ENCODE measurements around the gene TIMP4. TPM values are rescaled to one million over a fixed set of nuclear protein-coding genes. Genes with fewer than 3 reads are reported as not detected.

The TIMP4 gene
- total RNA-seq, 1 experiment from 2014 or later, result not detected

DNA sequence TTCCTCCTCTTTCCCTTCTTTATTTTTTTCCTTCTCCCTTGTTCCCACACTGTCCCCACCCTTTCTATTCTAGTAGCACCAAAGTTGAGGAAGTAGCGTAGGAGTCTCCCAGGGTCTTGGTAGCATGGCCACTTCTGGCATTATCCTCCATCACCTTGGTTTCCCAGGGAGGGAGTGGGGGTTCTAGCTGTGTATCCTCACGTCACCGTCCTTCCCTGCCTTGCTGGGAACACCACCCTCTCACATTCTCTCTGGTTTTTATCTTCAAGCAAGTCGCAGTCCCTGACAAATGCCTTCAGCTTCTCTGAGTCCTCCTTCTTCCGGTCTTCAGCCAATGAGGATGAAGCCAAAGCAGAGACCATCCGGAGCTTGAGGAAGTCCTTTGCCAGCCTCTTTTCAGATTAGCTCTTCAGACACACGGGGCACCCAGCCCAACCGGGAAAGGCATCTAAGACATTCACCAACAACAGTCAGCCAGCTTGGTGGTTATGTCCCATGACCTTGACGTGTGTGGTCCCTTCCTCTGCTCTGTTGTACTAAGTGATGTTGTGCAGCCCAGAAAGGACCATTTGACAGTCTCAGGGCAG, 31.6 kb upstream of the TIMP4 start:
- H3K4me3 ChIP-seq (ENCODE audit: low read depth in 2 of 2, low read length in 2 of 2), result no peak overlapping the region
- H3K27ac ChIP-seq (ENCODE audit: low read length), result peak overlapping the region; percentile 63; the same call in 1 of the 2 replicates
- H3K27me3 ChIP-seq (ENCODE audit: control insufficient read depth, insufficient read depth, low read length), result no peaks in the 10 kb centered on the region
- ATAC-seq, result no peak
- no peak for DNase-seq (ENCODE audit: low read depth, low spot score)
- peaks cover 25% of the 10 kb centered on the region for H3K4me1 ChIP-seq (ENCODE audit: control insufficient read depth, insufficient read depth, low read length)
- ChIA-PET POLR2A (no interaction called here), CTCF (no interaction called here)
- BruUV-seq (replicated peaks), result no TSS peak
- H3K36me3 ChIP-seq (ENCODE audit: control insufficient read depth, insufficient read depth, low read length), result no peaks in the 10 kb centered on the region
- no peaks in the 10 kb centered on the region for H3K9me3 ChIP-seq (ENCODE audit: control insufficient read depth, insufficient read depth, low read depth, low read length)
- in situ Hi-C loops (cut with HindIII; ENCODE audit: low pct_unique_long_range_greater_than_20kb, low sequenced_read_pairs), result no loop called here
- intact Hi-C loops (cut with micrococcal nuclease; ENCODE audit: unreplicated experiment), result loop anchor here (10.0 kb wide), 1 partner anchor 94 kb away; the partner anchor contains the start of gene PPARG
- TF ChIP-seq, protein P1, sequence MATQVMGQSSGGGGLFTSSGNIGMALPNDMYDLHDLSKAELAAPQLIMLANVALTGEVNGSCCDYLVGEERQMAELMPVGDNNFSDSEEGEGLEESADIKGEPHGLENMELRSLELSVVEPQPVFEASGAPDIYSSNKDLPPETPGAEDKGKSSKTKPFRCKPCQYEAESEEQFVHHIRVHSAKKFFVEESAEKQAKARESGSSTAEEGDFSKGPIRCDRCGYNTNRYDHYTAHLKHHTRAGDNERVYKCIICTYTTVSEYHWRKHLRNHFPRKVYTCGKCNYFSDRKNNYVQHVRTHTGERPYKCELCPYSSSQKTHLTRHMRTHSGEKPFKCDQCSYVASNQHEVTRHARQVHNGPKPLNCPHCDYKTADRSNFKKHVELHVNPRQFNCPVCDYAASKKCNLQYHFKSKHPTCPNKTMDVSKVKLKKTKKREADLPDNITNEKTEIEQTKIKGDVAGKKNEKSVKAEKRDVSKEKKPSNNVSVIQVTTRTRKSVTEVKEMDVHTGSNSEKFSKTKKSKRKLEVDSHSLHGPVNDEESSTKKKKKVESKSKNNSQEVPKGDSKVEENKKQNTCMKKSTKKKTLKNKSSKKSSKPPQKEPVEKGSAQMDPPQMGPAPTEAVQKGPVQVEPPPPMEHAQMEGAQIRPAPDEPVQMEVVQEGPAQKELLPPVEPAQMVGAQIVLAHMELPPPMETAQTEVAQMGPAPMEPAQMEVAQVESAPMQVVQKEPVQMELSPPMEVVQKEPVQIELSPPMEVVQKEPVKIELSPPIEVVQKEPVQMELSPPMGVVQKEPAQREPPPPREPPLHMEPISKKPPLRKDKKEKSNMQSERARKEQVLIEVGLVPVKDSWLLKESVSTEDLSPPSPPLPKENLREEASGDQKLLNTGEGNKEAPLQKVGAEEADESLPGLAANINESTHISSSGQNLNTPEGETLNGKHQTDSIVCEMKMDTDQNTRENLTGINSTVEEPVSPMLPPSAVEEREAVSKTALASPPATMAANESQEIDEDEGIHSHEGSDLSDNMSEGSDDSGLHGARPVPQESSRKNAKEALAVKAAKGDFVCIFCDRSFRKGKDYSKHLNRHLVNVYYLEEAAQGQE (IDR thresholded peaks at IDR 0.05; ENCODE audit: insufficient read depth in 1 of 2, low read depth in 2 of 2, low read length in 1 of 2), result no peak
- no peak for TF ChIP-seq POLR2AphosphoS5 (IDR thresholded peaks at IDR 0.05; ENCODE audit: low read depth, low read length)
- no peak for TF ChIP-seq SIN3A (IDR thresholded peaks at IDR 0.05; ENCODE audit: borderline replicate concordance, insufficient read depth, low read depth, low read length)
- TF ChIP-seq TCF7L2 (IDR thresholded peaks at IDR 0.05; ENCODE audit: low read depth, low read length), result no peak
- TF ChIP-seq, protein P2, sequence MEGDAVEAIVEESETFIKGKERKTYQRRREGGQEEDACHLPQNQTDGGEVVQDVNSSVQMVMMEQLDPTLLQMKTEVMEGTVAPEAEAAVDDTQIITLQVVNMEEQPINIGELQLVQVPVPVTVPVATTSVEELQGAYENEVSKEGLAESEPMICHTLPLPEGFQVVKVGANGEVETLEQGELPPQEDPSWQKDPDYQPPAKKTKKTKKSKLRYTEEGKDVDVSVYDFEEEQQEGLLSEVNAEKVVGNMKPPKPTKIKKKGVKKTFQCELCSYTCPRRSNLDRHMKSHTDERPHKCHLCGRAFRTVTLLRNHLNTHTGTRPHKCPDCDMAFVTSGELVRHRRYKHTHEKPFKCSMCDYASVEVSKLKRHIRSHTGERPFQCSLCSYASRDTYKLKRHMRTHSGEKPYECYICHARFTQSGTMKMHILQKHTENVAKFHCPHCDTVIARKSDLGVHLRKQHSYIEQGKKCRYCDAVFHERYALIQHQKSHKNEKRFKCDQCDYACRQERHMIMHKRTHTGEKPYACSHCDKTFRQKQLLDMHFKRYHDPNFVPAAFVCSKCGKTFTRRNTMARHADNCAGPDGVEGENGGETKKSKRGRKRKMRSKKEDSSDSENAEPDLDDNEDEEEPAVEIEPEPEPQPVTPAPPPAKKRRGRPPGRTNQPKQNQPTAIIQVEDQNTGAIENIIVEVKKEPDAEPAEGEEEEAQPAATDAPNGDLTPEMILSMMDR (IDR thresholded peaks at IDR 0.05), result no peak

DNA sequence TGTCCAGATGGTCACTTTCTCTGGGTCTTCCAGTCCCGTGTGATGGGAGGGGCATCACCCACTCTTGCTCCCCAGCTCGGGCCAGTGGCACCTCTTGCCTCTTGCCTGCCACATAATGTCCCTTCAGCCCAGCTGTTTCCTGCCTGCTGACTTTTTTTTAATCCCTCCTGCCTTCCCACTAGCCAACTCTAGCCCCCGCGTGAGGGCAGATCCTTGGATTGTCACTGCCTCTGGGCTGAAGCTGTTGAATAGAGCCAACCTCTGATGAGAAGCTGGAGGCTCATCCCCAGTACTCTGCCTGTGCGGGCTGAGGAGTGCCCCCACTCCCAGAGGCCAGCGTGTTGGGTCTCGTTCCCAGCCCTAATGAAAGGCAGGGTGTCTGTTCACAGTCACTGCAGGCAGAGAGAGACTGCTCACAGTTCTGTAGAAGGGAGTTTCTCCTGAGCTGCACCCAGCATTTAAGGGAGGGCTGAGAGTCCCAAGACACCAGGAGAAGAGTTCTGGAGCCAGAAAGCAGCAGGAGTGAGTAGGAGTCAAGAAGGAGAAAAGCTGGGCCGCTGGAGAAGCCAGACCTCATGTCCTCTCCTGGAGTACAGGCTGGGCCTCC, 30.1 kb upstream of the TIMP4 start:
- no peak for TF ChIP-seq SIN3A (IDR thresholded peaks at IDR 0.05; ENCODE audit: borderline replicate concordance, insufficient read depth, low read depth, low read length)
- TF ChIP-seq, protein P2 (IDR thresholded peaks at IDR 0.05), result no peak
- no peak for TF ChIP-seq TCF7L2 (IDR thresholded peaks at IDR 0.05; ENCODE audit: low read depth, low read length)
- TF ChIP-seq POLR2AphosphoS5 (IDR thresholded peaks at IDR 0.05; ENCODE audit: low read depth, low read length), result no peak
- TF ChIP-seq, protein P1 (IDR thresholded peaks at IDR 0.05; ENCODE audit: insufficient read depth in 1 of 2, low read depth in 2 of 2, low read length in 1 of 2), result no peak
- no peak for ATAC-seq

More for the DNA sequence above, 30.1 kb upstream of the TIMP4 start:
- CTCF ChIA-PET, result no interaction called here
- no TSS peak for BruUV-seq (replicated peaks)
- intact Hi-C loops (cut with micrococcal nuclease; ENCODE audit: unreplicated experiment) (no loop called here), in situ Hi-C loops (cut with HindIII; ENCODE audit: low pct_unique_long_range_greater_than_20kb, low sequenced_read_pairs) (no loop called here)
- Histone ChIP-seq H3K27ac (ENCODE audit: low read length) (peak overlapping the region; percentile 57; the same call in 1 of the 2 replicates), H3K27me3 (ENCODE audit: control insufficient read depth, insufficient read depth, low read length) (no peaks in the 10 kb centered on the region), H3K4me3 (ENCODE audit: low read depth in 2 of 2, low read length in 2 of 2) (no peak overlapping the region), H3K9me3 (ENCODE audit: control insufficient read depth, insufficient read depth, low read depth, low read length) (no peaks in the 10 kb centered on the region), H3K36me3 (ENCODE audit: control insufficient read depth, insufficient read depth, low read length) (no peaks in the 10 kb centered on the region), H3K4me1 (ENCODE audit: control insufficient read depth, insufficient read depth, low read length) (0 out of 2 replicates have a peak, but pooled peaks cover 9% of the 10 kb centered on the region)
- DNase-seq (ENCODE audit: low read depth, low spot score), result no peak
- POLR2A ChIA-PET, result interaction anchor here (0.6 kb wide), 1 partner anchor 159 kb away, joined by 3 read pairs; no protein-coding TSS in a partner anchor

Data from Panc1 (cell line).